ENCODE data around the gene TMEM150C. TPM values are rescaled to one million over a fixed set of nuclear protein-coding genes. Genes with fewer than 3 reads are reported as not detected.

The TMEM150C gene
- total and polyA plus RNA-seq, 2 of the 8 experiments (the other 6 are each of a cell fraction or from before 2014, with no cell fraction given), result 1.5 to 1.7 TPM

GRCh38 chr4:82482387-82482786 is 79.4 kb downstream of the TMEM150C start:
- H2BK15ac ChIP-seq (ENCODE audit: low read length), result no peak overlapping the region
- no peaks in the 10 kb centered on the region for H3K79me2 ChIP-seq (ENCODE audit: control insufficient read depth in 1 of 2, insufficient read depth in 2 of 2, low read length in 2 of 2)
- no peak overlapping the region for H3K14ac ChIP-seq (ENCODE audit: insufficient read length)
- H2BK120ac ChIP-seq (replicated peaks; ENCODE audit: low read depth, low read length), result no peak overlapping the region
- H3K56ac ChIP-seq (replicated peaks; ENCODE audit: insufficient read length, low read depth, low read length), result no peak overlapping the region
- 74% methylated on average over 6 of the region's 6 CpGs; no CpG with 5 or more reads in 1 of the 2 experiments for WGBS, 2 experiments (ENCODE audit: extremely low coverage in 1 of 2, insufficient coverage in 1 of 2, insufficient read length in 1 of 2, insufficient replicate concordance in 2 of 2, low coverage in 1 of 2, low lambda C conversion rate in 2 of 2, missing lambda C conversion rate in 1 of 2)
- H3K18ac ChIP-seq (ENCODE audit: extremely low read depth, low read length), result no peak overlapping the region
- DNase-seq (ENCODE audit: low read depth in 1 of 2, low spot score in 2 of 2), result no peak
- H3K27me3 ChIP-seq (replicated peaks in 1 of 4; ENCODE audit: control insufficient read depth in 3 of 4, extremely low read depth in 1 of 4, insufficient read depth in 3 of 4, low read length in 3 of 4), result no peaks in the 10 kb centered on the region
- no peaks in the 10 kb centered on the region for H3K4me1 ChIP-seq (replicated peaks in 1 of 4; ENCODE audit: control insufficient read depth in 3 of 4, insufficient read depth in 4 of 4, low read length in 3 of 4)
- ChIA-PET POLR2A (ENCODE audit: partially characterized antibody) (interaction anchor here (1.4 to 1.7 kb wide), 2 partner anchors 11 to 20 kb away, joined by 4 to 7 read pairs; no protein-coding TSS in a partner anchor), CTCF (ENCODE audit: partially characterized antibody) (interaction anchor here (1.1 to 5.1 kb wide), 3 partner anchors 9 to 257 kb away, joined by 3 to 23 read pairs (median 3); no protein-coding TSS in a partner anchor)
- H3K9me3 ChIP-seq (ENCODE audit: insufficient read depth in 2 of 2, low read depth in 1 of 2, low read length in 1 of 2), result peaks cover 0 to 3% of the 10 kb centered on the region in 2 experiments; a peak in 1 of 4 replicates
- no peak overlapping the region for H4K91ac ChIP-seq (replicated peaks; ENCODE audit: insufficient read length, low read length)
- no peaks in the 10 kb centered on the region for H3K79me1 ChIP-seq (ENCODE audit: low read depth, low read length)
- H2AK5ac ChIP-seq (ENCODE audit: low read depth, low read length), result no peak overlapping the region
- FAIRE-seq, result no peak
- no peak overlapping the region for H3K27ac ChIP-seq (ENCODE audit: low read depth, low read length)
- H3K4me3 ChIP-seq (ENCODE audit: extremely low read depth in 1 of 4, insufficient read depth in 2 of 4, low read depth in 3 of 4, low read length in 4 of 4), result no peak overlapping the region
- no peak overlapping the region for H4K5ac ChIP-seq (ENCODE audit: insufficient read length, low read depth, low read length)
- H3K4me2 ChIP-seq (ENCODE audit: insufficient read depth in 1 of 2, low read depth in 2 of 2, low read length in 2 of 2), result no peak overlapping the region
- no peaks in the 10 kb centered on the region for H4K20me1 ChIP-seq (replicated peaks in 1 of 2; ENCODE audit: control insufficient read depth in 1 of 2, insufficient read depth in 2 of 2, low read length in 2 of 2)
- no peaks in the 10 kb centered on the region for H3K36me3 ChIP-seq (ENCODE audit: control insufficient read depth in 2 of 4, insufficient read depth in 4 of 4, low read length in 3 of 4)
- no peak overlapping the region for H4K8ac ChIP-seq (ENCODE audit: extremely low read depth, insufficient read depth, low read length)
- no peak overlapping the region for H3K9ac ChIP-seq (replicated peaks in 1 of 4; ENCODE audit: extremely low read depth in 1 of 4, low read depth in 3 of 4, low read length in 3 of 4)
- H2BK5ac ChIP-seq (ENCODE audit: low read depth, low read length), result no peak overlapping the region
- no peaks in the 10 kb centered on the region for H3K23me2 ChIP-seq (ENCODE audit: low read depth, low read length)
- H2BK20ac ChIP-seq (ENCODE audit: low read length), result no peak overlapping the region
- H3K4ac ChIP-seq (replicated peaks; ENCODE audit: insufficient read length, low read depth, low read length), result no peak overlapping the region
- H3K23ac ChIP-seq (ENCODE audit: insufficient read length), result no peak overlapping the region
- H2AFZ ChIP-seq (ENCODE audit: low read length), result no peak overlapping the region
- no peak overlapping the region for H2BK12ac ChIP-seq (ENCODE audit: low read depth, low read length)
- TF ChIP-seq FOSL1 (IDR thresholded peaks at IDR 0.05; ENCODE audit: insufficient read depth, low read depth, low read length) (no peak), E2F6 (IDR thresholded peaks at IDR 0.05) (no peak), BACH1 (IDR thresholded peaks at IDR 0.05; ENCODE audit: low read length) (no peak), MAFK (IDR thresholded peaks at IDR 0.05; ENCODE audit: low read depth, low read length) (no peak), KDM4A (IDR thresholded peaks at IDR 0.05; ENCODE audit: low read depth, low read length, severe bottlenecking) (no peak), SAP30 (IDR thresholded peaks at IDR 0.05; ENCODE audit: insufficient read depth, insufficient replicate concordance, low read length) (no peak), SIRT6 (IDR thresholded peaks at IDR 0.05; ENCODE audit: low read length) (no peak), CHD2 (IDR thresholded peaks at IDR 0.05; ENCODE audit: low read length) (no peak), POLR2AphosphoS5 (IDR thresholded peaks at IDR 0.05; ENCODE audit: low read depth, low read length) (no peak), GTF2F1 (IDR thresholded peaks at IDR 0.05; ENCODE audit: borderline replicate concordance, low read depth, low read length) (no peak), CBX5 (IDR thresholded peaks at IDR 0.05; ENCODE audit: low read depth, low read length) (no peak), SUZ12 (IDR thresholded peaks at IDR 0.05; ENCODE audit: low read length) (no peak), EGR1 (IDR thresholded peaks at IDR 0.05; ENCODE audit: borderline replicate concordance, low read depth, low read length) (no peak), YY1 (IDR thresholded peaks at IDR 0.05; ENCODE audit: low read depth, low read length) (no peak)

All from H1 (cell line).